RPMI8226 (cell line): ENCODE data around the gene NOS1AP.
"Not testable (repeated sequence)": the region's sequence is repeated elsewhere in the genome, so short reads cannot be mapped to it uniquely, and the experiment has no call there.

Experiments used
- DNase-seq: peaks from one replicate; pipeline ENCODE4 v3.0.0-alpha.2; 2015

The NOS1AP gene

GRCh38 chr1:162060314-162060713 is 9.2 kb upstream of the NOS1AP start:
- DNase-seq = no peak

- DNase-seq = no peak
Measured at GRCh38 chr1:162062542-162063015, 6.9 kb upstream of the NOS1AP start.

GRCh38 chr1:162065016-162065415 is 4.5 kb upstream of the NOS1AP start:
- DNase-seq = no peak

- DNase-seq = not testable (repeated sequence)
Measured at GRCh38 chr1:162066836-162067235, 2.7 kb upstream of the NOS1AP start.

GRCh38 chr1:162067466-162067865 is 2.0 kb upstream of the NOS1AP start:
- DNase-seq = no peak

- DNase-seq = no peak
Measured at GRCh38 chr1:162068301-162068700, 1.2 kb upstream of the NOS1AP start.

GRCh38 chr1:162070094-162070748 is 730 bp downstream of the NOS1AP start:
- DNase-seq = no peak

GRCh38 chr1:162070825-162071224 is 1.3 kb downstream of the NOS1AP start:
- DNase-seq = peak; percentile 17

GRCh38 chr1:162072740-162073139 is 3.2 kb downstream of the NOS1AP start:
- no peak for DNase-seq

- no peak for DNase-seq
Measured at GRCh38 chr1:162074276-162075005, 5.0 kb downstream of the NOS1AP start.

- DNase-seq = no peak
Measured at GRCh38 chr1:162075862-162076261, 6.4 kb downstream of the NOS1AP start.

GRCh38 chr1:162077648-162078299 is 8.3 kb downstream of the NOS1AP start:
- no peak for DNase-seq

- no peak for DNase-seq
Measured at GRCh38 chr1:162079030-162079429, 9.5 kb downstream of the NOS1AP start.

- DNase-seq = no peak
Measured at GRCh38 chr1:162080472-162081015, 11.1 kb downstream of the NOS1AP start.

GRCh38 chr1:162081316-162081715 is 11.8 kb downstream of the NOS1AP start:
- no peak for DNase-seq

- not testable (repeated sequence) for DNase-seq
Measured at GRCh38 chr1:162082080-162082479, 12.6 kb downstream of the NOS1AP start.

- DNase-seq = no peak
Measured at GRCh38 chr1:162083273-162083672, 13.8 kb downstream of the NOS1AP start.

- no peak for DNase-seq
Measured at GRCh38 chr1:162085991-162086390, 16.5 kb downstream of the NOS1AP start.

- no peak for DNase-seq
Measured at GRCh38 chr1:162087111-162087510, 17.6 kb downstream of the NOS1AP start.

GRCh38 chr1:162087574-162087973 is 18.1 kb downstream of the NOS1AP start:
- no peak for DNase-seq

GRCh38 chr1:162088281-162088969 is 18.9 kb downstream of the NOS1AP start:
- DNase-seq = no peak

- DNase-seq = no peak
Measured at GRCh38 chr1:162089748-162090147, 20.3 kb downstream of the NOS1AP start.

- DNase-seq = no peak
Measured at GRCh38 chr1:162090378-162090777, 20.9 kb downstream of the NOS1AP start.
